Urinary bladder (tissue), 4 donors: Measurements from ENCODE around the gene C21orf58. TPM values are rescaled to one million over a fixed set of nuclear protein-coding genes. Genes with fewer than 3 reads are reported as not detected.

Experiments used
- DNase-seq: peaks from one replicate; pipeline ENCODE4 v3.0.0-alpha.2; 2015; ENCODE audit errors: extremely low spot score
- H3K27ac ChIP-seq: one replicate; pipeline ENCODE4 v1.5.1; 2013; ENCODE audit warnings: low read depth, mild to moderate bottlenecking, moderate library complexity
- H3K36me3 ChIP-seq: one replicate; pipeline ENCODE4 v1.6.1; 2013; ENCODE audit warnings: mild to moderate bottlenecking, moderate library complexity; ENCODE audit not compliant: insufficient read depth
- H3K4me1 ChIP-seq: one replicate; pipeline ENCODE4 v1.6.1; 2013; ENCODE audit warnings: mild to moderate bottlenecking, moderate library complexity; ENCODE audit not compliant: insufficient read depth
- H3K4me3 ChIP-seq: one replicate; pipeline ENCODE4 v1.5.1; 2013; ENCODE audit warnings: low read depth, low read length
- WGBS: extraction: QIAGEN DNeasy Blood & Tissue Kit; methylation state at CpG from one replicate; pipeline ENCODE4 v1.1.7; 2013; 5-methylcytosine and 5-hydroxymethylcytosine counted together
- polyA plus RNA-seq: library from polyadenylated mRNA; stranded (reverse); fragments of 200-250 nt; gene quantifications from one replicate; pipeline ENCODE4 v1.2.3, GENCODE V29; 2013
- total RNA-seq: library from RNA; depleted of rRNA; stranded (reverse); fragments of >200 nt; gene quantifications from one replicate; pipeline ENCODE4 v1.2.3, GENCODE V29; 2014
- donor health status: healthy with polysubstance abuse.
- donor health status: healthy.

C21orf58 gene
- total and polyA plus RNA-seq, 2 donors: 1.5 to 5.2 TPM

- no peak for DNase-seq
- Histone ChIP-seq H3K27ac (no peak overlapping the region), H3K36me3 (peaks cover 4% of the 10 kb centered on the region), H3K4me1 (no peaks in the 10 kb centered on the region), H3K4me3 (no peak overlapping the region)
- whole genome bisulfite sequencing: 89% methylated on average over 12 of the region's 12 CpGs
These were observed 24.2 kb upstream of the C21orf58 start for GRCh38 chr21:46347791-46348381.

- WGBS: 75% methylated on average over 10 of the region's 10 CpGs
These were observed 23.5 kb upstream of the C21orf58 start for GRCh38 chr21:46347203-46347550.

GRCh38 chr21:46346296-46347202 lies 22.9 kb upstream of the C21orf58 start:
- no peak for DNase-seq
- no peak overlapping the region for H3K4me3 ChIP-seq
- 97% methylated on average over 34 of the region's 34 CpGs for WGBS
- H3K4me1 ChIP-seq: no peaks in the 10 kb centered on the region
- H3K36me3 ChIP-seq: peaks cover 4% of the 10 kb centered on the region
- H3K27ac ChIP-seq: no peak overlapping the region

More at GRCh38 chr21:46347203-46347550, 23.5 kb upstream of the C21orf58 start:
- Histone ChIP-seq H3K27ac (no peak overlapping the region), H3K36me3 (peaks cover 4% of the 10 kb centered on the region), H3K4me3 (no peak overlapping the region), H3K4me1 (no peaks in the 10 kb centered on the region)
- no peak for DNase-seq

- H3K4me1 ChIP-seq: no peaks in the 10 kb centered on the region
- WGBS: 92% methylated on average over 14 of the region's 14 CpGs
- no peak overlapping the region for H3K4me3 ChIP-seq
- no peak overlapping the region for H3K27ac ChIP-seq
- DNase-seq: no peak
- H3K36me3 ChIP-seq: peaks cover 4% of the 10 kb centered on the region
These were observed 22.2 kb upstream of the C21orf58 start for GRCh38 chr21:46345861-46346260.

GRCh38 chr21:46344219-46344915 lies 20.7 kb upstream of the C21orf58 start:
- Histone ChIP-seq H3K36me3 (peaks cover 2% of the 10 kb centered on the region), H3K27ac (no peak overlapping the region), H3K4me3 (no peak overlapping the region), H3K4me1 (no peaks in the 10 kb centered on the region)
- 96% methylated on average over 20 of the region's 20 CpGs for WGBS
- no peak for DNase-seq

GRCh38 chr21:46340998-46341397 lies 17.3 kb upstream of the C21orf58 start:
- 95% methylated on average over 8 of the region's 8 CpGs for WGBS
- DNase-seq: no peak
- Histone ChIP-seq H3K4me3 (no peak overlapping the region), H3K36me3 (peaks cover 2% of the 10 kb centered on the region), H3K27ac (no peak overlapping the region), H3K4me1 (no peaks in the 10 kb centered on the region)

GRCh38 chr21:46336603-46337002 lies 12.9 kb upstream of the C21orf58 start:
- Histone ChIP-seq H3K36me3 (peaks cover 4% of the 10 kb centered on the region), H3K4me3 (no peak overlapping the region), H3K4me1 (no peaks in the 10 kb centered on the region), H3K27ac (no peak overlapping the region)
- WGBS: 91% methylated on average over 3 of the region's 3 CpGs
- no peak for DNase-seq

GRCh38 chr21:46334351-46335140 lies 10.9 kb upstream of the C21orf58 start:
- H3K4me1 ChIP-seq: no peaks in the 10 kb centered on the region
- H3K36me3 ChIP-seq: peaks cover 4% of the 10 kb centered on the region
- WGBS: 94% methylated on average over 12 of the region's 12 CpGs
- no peak overlapping the region for H3K27ac ChIP-seq
- no peak for DNase-seq
- H3K4me3 ChIP-seq: no peak overlapping the region

GRCh38 chr21:46329796-46330195 lies 6.1 kb upstream of the C21orf58 start:
- no peaks in the 10 kb centered on the region for H3K4me1 ChIP-seq
- no peak for DNase-seq
- no peak overlapping the region for H3K4me3 ChIP-seq
- H3K36me3 ChIP-seq: peaks cover 2% of the 10 kb centered on the region
- 97% methylated on average over 2 of the region's 2 CpGs for WGBS
- H3K27ac ChIP-seq: no peak overlapping the region

- Histone ChIP-seq H3K4me3 (no peak overlapping the region), H3K36me3 (no peaks in the 10 kb centered on the region), H3K4me1 (no peaks in the 10 kb centered on the region), H3K27ac (no peak overlapping the region)
- 79% methylated on average over 5 of the region's 5 CpGs for WGBS
- DNase-seq: no peak
These were observed 4.5 kb upstream of the C21orf58 start for GRCh38 chr21:46328151-46328550.

- no peak overlapping the region for H3K4me3 ChIP-seq
- WGBS: 70% methylated on average over 4 of the region's 4 CpGs
- no peaks in the 10 kb centered on the region for H3K36me3 ChIP-seq
- no peak for DNase-seq
- no peak overlapping the region for H3K27ac ChIP-seq
- H3K4me1 ChIP-seq: no peaks in the 10 kb centered on the region
These were observed 4.0 kb upstream of the C21orf58 start for GRCh38 chr21:46327711-46328110.

- no peak overlapping the region for H3K27ac ChIP-seq
These were observed 2.5 kb upstream of the C21orf58 start for GRCh38 chr21:46326110-46326703.

More at GRCh38 chr21:46326110-46326703, 2.5 kb upstream of the C21orf58 start:
- DNase-seq: no peak
- H3K36me3 ChIP-seq: no peaks in the 10 kb centered on the region
- no peak overlapping the region for H3K4me3 ChIP-seq
- H3K4me1 ChIP-seq: no peaks in the 10 kb centered on the region
- WGBS: 87% methylated on average over 15 of the region's 15 CpGs
